Renal pelvis (tissue), 3 donors: ENCODE data around the gene SOX13. TPM values are rescaled to one million over a fixed set of nuclear protein-coding genes. Genes with fewer than 3 reads are reported as not detected.

Source experiments
- polyA plus RNA-seq, 3 donors: library from polyadenylated mRNA; unstranded; fragments of 120-200 nt; gene quantifications; one replicate each; pipeline ENCODE4 v1.2.1, GENCODE V29; 2013; ENCODE audit not compliant: insufficient read length in 3 of 3

Gene SOX13
- polyA plus RNA-seq, 3 donors, result 56.7 to 60.2 (median 58.2) TPM

Other genes starting within 250 kb of the SOX13 start
- 100 to 1,000 TPM; 235 to 285 (median 258) TPM for gene SNRPE, start 211.5 kb upstream of the SOX13 start, polyA plus RNA-seq
- 10 to 100 TPM; 22.4 to 25.1 (median 24.6) TPM for gene ETNK2, start 78.9 kb downstream of the SOX13 start, polyA plus RNA-seq
- 10 to 100 TPM; 58.1 to 97.3 (median 71.9) TPM for gene REN, start 93.2 kb downstream of the SOX13 start, polyA plus RNA-seq
- under 1 TPM in 2 of 3 donors, not detected in 1; 0.28 to 0.81 TPM for gene KISS1, start 123.4 kb downstream of the SOX13 start, polyA plus RNA-seq
- 1 to 10 TPM; 3.0 to 4.1 (median 4.0) TPM for gene GOLT1A, start 140.9 kb downstream of the SOX13 start, polyA plus RNA-seq